ENCODE results near the gene STK32C. TPM values are rescaled to one million over a fixed set of nuclear protein-coding genes. Genes with fewer than 3 reads are reported as not detected.

STK32C gene
- total RNA-seq, 3 donors from 2014 or later: 5.6 to 12.8 (median 11.7) TPM

- no peaks in the 10 kb centered on the region for H3K9me3 ChIP-seq
- peaks cover 0 to 4% of the 10 kb centered on the region in 2 donors for H3K27me3 ChIP-seq
- intact Hi-C loops (cut with DNase I; ENCODE audit: low total_unique reads): no loop called here
- H3K36me3 ChIP-seq: no peaks in the 10 kb centered on the region
- H3K4me1 ChIP-seq: no peaks in the 10 kb centered on the region
- TF ChIP-seq CTCF (IDR thresholded peaks at IDR 0.05): no peak
- no peak for TF ChIP-seq POLR2A (IDR thresholded peaks at IDR 0.05)
- no peak for TF ChIP-seq POLR2AphosphoS5 (IDR thresholded peaks at IDR 0.05)
- no peak overlapping the region for H3K27ac ChIP-seq
- H3K4me3 ChIP-seq: no peak overlapping the region
- DNase-seq (ENCODE audit: low spot score in 2 of 2): no peak
Measured at GRCh38 chr10:132176623-132177500, 130.9 kb downstream of the STK32C start.

GRCh38 chr10:132175907-132176581 is 131.7 kb downstream of the STK32C start:
- DNase-seq (ENCODE audit: low spot score in 2 of 2): no peak

GRCh38 chr10:132175408-132175807 is 132.3 kb downstream of the STK32C start:
- Histone ChIP-seq H3K36me3 (no peaks in the 10 kb centered on the region), H3K27me3 (peaks cover 0 to 4% of the 10 kb centered on the region in 2 donors), H3K4me1 (no peaks in the 10 kb centered on the region), H3K27ac (no peak overlapping the region), H3K4me3 (no peak overlapping the region), H3K9me3 (no peaks in the 10 kb centered on the region)
- intact Hi-C loops (cut with DNase I; ENCODE audit: low total_unique reads): no loop called here
- no peak for TF ChIP-seq POLR2AphosphoS5 (IDR thresholded peaks at IDR 0.05)
- TF ChIP-seq CTCF (IDR thresholded peaks at IDR 0.05): no peak
- no peak for TF ChIP-seq POLR2A (IDR thresholded peaks at IDR 0.05)
- no peak for DNase-seq (ENCODE audit: low spot score in 2 of 2)

More at GRCh38 chr10:132175907-132176581, 131.7 kb downstream of the STK32C start:
- H3K9me3 ChIP-seq: no peaks in the 10 kb centered on the region
- intact Hi-C loops (cut with DNase I; ENCODE audit: low total_unique reads): no loop called here
- no peaks in the 10 kb centered on the region for H3K4me1 ChIP-seq
- no peak for TF ChIP-seq CTCF (IDR thresholded peaks at IDR 0.05)
- no peak for TF ChIP-seq POLR2AphosphoS5 (IDR thresholded peaks at IDR 0.05)
- TF ChIP-seq POLR2A (IDR thresholded peaks at IDR 0.05): no peak
- H3K27ac ChIP-seq: no peak overlapping the region
- H3K4me3 ChIP-seq: no peak overlapping the region
- peaks cover 0 to 4% of the 10 kb centered on the region in 2 donors for H3K27me3 ChIP-seq
- no peaks in the 10 kb centered on the region for H3K36me3 ChIP-seq

- no peaks in the 10 kb centered on the region for H3K9me3 ChIP-seq
- no peaks in the 10 kb centered on the region for H3K4me1 ChIP-seq
- no peak for DNase-seq (ENCODE audit: low spot score in 2 of 2)
- no peak for TF ChIP-seq CTCF (IDR thresholded peaks at IDR 0.05)
- TF ChIP-seq POLR2A (IDR thresholded peaks at IDR 0.05): no peak
- no peak for TF ChIP-seq POLR2AphosphoS5 (IDR thresholded peaks at IDR 0.05)
- H3K4me3 ChIP-seq: no peak overlapping the region
- intact Hi-C loops (cut with DNase I; ENCODE audit: low total_unique reads): no loop called here
- no peak overlapping the region for H3K27ac ChIP-seq
- peaks cover 0 to 4% of the 10 kb centered on the region in 2 donors for H3K27me3 ChIP-seq
- H3K36me3 ChIP-seq: no peaks in the 10 kb centered on the region
Measured at GRCh38 chr10:132174237-132174636, 133.5 kb downstream of the STK32C start.

GRCh38 chr10:132173185-132173584 is 134.6 kb downstream of the STK32C start:
- TF ChIP-seq POLR2AphosphoS5 (IDR thresholded peaks at IDR 0.05): no peak
- TF ChIP-seq POLR2A (IDR thresholded peaks at IDR 0.05): no peak
- TF ChIP-seq CTCF (IDR thresholded peaks at IDR 0.05): no peak
- no peak for DNase-seq (ENCODE audit: low spot score in 2 of 2)
- Histone ChIP-seq H3K27ac (no peak overlapping the region), H3K4me3 (no peak overlapping the region), H3K4me1 (no peaks in the 10 kb centered on the region), H3K9me3 (no peaks in the 10 kb centered on the region), H3K36me3 (no peaks in the 10 kb centered on the region), H3K27me3 (peaks cover 0 to 4% of the 10 kb centered on the region in 2 donors)
- intact Hi-C loops (cut with DNase I; ENCODE audit: low total_unique reads): no loop called here

Data from breast epithelium (tissue), 4 donors.